ENCODE results near the gene CYSTM1.
A peak's percentile ranks its signal among the peaks of the same experiment; 100 is the strongest.

The CYSTM1 gene

DNA sequence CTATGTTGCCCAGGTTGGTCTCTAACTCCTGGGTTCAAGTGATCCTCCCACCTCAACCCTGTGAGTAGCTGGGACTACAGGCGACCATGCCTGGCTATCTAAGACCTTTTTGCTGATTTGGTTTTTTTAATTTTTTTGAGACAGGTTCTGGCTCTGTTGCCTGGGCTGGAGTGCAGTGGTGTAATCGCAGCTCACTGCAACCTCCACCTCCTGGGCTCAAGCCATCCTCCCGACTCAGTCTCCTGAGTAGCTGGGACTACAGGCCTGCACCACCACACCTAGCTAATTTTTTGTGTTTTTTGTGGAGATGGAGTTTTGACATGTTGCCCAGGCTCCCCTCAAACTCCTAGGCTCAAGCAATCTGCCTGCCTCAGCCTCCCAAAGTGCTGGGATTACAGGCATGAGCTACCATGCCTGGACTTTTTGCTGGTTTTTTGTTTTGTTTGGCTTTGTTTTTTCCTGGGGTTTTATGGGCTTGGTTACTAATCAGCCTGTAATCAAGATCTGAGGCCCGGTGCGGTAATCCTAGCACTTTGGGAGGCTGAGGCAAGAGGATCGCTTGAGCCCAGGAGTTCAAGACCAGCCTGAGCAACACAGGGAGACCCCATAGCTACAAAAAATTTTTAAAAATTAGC lies 3.6 kb downstream of the CYSTM1 start (continued):
- TF ChIP-seq, protein P1, sequence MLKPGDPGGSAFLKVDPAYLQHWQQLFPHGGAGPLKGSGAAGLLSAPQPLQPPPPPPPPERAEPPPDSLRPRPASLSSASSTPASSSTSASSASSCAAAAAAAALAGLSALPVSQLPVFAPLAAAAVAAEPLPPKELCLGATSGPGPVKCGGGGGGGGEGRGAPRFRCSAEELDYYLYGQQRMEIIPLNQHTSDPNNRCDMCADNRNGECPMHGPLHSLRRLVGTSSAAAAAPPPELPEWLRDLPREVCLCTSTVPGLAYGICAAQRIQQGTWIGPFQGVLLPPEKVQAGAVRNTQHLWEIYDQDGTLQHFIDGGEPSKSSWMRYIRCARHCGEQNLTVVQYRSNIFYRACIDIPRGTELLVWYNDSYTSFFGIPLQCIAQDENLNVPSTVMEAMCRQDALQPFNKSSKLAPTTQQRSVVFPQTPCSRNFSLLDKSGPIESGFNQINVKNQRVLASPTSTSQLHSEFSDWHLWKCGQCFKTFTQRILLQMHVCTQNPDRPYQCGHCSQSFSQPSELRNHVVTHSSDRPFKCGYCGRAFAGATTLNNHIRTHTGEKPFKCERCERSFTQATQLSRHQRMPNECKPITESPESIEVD (tag by site-specific recombination; IDR thresholded peaks at IDR 0.05): peak; percentile 75
- TF ChIP-seq OSR2 (tag by site-specific recombination; IDR thresholded peaks at IDR 0.05): peak; percentile 76
- peak; percentile 65; the same call in 1 of the 2 replicates for TF ChIP-seq BCL11A (tag by site-specific recombination; IDR thresholded peaks at IDR 0.05; ENCODE audit: low read depth)
- TF ChIP-seq, protein P2, sequence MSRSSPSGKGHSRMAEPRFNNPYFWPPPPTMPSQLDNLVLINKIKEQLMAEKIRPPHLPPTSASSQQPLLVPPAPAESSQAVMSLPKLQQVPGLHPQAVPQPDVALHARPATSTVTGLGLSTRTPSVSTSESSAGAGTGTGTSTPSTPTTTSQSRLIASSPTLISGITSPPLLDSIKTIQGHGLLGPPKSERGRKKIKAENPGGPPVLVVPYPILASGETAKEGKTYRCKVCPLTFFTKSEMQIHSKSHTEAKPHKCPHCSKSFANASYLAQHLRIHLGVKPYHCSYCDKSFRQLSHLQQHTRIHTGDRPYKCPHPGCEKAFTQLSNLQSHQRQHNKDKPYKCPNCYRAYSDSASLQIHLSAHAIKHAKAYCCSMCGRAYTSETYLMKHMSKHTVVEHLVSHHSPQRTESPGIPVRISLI (tag by site-specific recombination; IDR thresholded peaks at IDR 0.05): no peak
- no peak for TF ChIP-seq ZNF350 (tag by site-specific recombination; IDR thresholded peaks at IDR 0.05)
- no peak for TF ChIP-seq ZNF514 (tag by site-specific recombination; IDR thresholded peaks at IDR 0.05)
- TF ChIP-seq ZNF214 (tag by site-specific recombination; IDR thresholded peaks at IDR 0.05; ENCODE audit: borderline replicate concordance): no peak
- TF ChIP-seq SETDB1 (IDR thresholded peaks at IDR 0.05; ENCODE audit: insufficient read length, low read length): no peak
- no peak for TF ChIP-seq ZNF548 (tag by site-specific recombination; IDR thresholded peaks at IDR 0.05)
- 0 out of 2 replicates have a peak, but pooled peaks have one; percentile 31 for TF ChIP-seq ZNF629 (tag by site-specific recombination; IDR thresholded peaks at IDR 0.05)
- TF ChIP-seq, protein P3, sequence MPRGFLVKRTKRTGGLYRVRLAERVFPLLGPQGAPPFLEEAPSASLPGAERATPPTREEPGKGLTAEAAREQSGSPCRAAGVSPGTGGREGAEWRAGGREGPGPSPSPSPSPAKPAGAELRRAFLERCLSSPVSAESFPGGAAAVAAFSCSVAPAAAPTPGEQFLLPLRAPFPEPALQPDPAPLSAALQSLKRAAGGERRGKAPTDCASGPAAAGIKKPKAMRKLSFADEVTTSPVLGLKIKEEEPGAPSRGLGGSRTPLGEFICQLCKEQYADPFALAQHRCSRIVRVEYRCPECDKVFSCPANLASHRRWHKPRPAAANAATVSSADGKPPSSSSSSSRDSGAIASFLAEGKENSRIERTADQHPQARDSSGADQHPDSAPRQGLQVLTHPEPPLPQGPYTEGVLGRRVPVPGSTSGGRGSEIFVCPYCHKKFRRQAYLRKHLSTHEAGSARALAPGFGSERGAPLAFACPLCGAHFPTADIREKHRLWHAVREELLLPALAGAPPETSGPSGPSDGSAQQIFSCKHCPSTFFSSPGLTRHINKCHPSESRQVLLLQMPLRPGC (tag by site-specific recombination; IDR thresholded peaks at IDR 0.05): peak; percentile 59; the same call in 1 of the 2 replicates
- TF ChIP-seq FEZF1 (tag by site-specific recombination; IDR thresholded peaks at IDR 0.05): peak; percentile 68
- TF ChIP-seq, protein P4, sequence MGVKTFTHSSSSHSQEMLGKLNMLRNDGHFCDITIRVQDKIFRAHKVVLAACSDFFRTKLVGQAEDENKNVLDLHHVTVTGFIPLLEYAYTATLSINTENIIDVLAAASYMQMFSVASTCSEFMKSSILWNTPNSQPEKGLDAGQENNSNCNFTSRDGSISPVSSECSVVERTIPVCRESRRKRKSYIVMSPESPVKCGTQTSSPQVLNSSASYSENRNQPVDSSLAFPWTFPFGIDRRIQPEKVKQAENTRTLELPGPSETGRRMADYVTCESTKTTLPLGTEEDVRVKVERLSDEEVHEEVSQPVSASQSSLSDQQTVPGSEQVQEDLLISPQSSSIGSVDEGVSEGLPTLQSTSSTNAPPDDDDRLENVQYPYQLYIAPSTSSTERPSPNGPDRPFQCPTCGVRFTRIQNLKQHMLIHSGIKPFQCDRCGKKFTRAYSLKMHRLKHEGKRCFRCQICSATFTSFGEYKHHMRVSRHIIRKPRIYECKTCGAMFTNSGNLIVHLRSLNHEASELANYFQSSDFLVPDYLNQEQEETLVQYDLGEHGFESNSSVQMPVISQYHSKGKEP (tag by site-specific recombination; IDR thresholded peaks at IDR 0.05): peak; percentile 5; the same call in 1 of the 2 replicates
- TF ChIP-seq, protein P5, sequence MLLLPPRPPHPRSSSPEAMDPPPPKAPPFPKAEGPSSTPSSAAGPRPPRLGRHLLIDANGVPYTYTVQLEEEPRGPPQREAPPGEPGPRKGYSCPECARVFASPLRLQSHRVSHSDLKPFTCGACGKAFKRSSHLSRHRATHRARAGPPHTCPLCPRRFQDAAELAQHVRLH (tag by site-specific recombination; IDR thresholded peaks at IDR 0.05): no peak
- TF ChIP-seq ZNF16 (tag by site-specific recombination; IDR thresholded peaks at IDR 0.05; ENCODE audit: low read depth): no peak

DNA sequence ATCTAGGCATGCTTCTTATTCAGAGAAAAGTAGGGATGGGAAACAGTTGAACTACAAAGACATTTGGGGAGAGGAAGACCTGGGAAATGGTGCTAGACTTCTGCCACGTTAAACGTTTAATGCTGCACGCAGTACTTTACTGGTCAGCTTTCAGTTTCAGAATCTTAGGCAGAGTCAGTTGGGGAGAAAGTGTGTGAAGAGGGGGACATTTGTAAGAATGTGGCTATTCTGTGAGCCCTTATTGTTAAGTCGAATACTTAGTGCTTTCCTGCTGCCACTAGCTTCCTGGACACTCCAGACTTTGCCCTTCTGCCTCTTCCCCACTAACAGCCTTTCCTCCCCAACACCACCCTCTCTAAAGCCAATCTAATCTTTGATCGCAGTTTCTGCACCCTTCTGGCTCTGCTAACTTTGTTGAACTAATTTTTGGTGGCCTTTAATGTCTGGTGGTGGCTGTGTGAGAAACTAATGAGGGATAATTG lies 6.1 kb downstream of the CYSTM1 start:
- CTCF ChIA-PET: interaction anchor here (0.6 to 0.7 kb wide), 3 partner anchors 25 to 105 kb away, joined by 3 to 4 read pairs (median 3); no protein-coding TSS in a partner anchor

More for the DNA sequence above, 6.1 kb downstream of the CYSTM1 start:
- POLR2A ChIA-PET: no interaction called here
- Histone ChIP-seq H3K36me3 (ENCODE audit: control insufficient read depth in 2 of 2, insufficient read depth in 1 of 2, low read length in 2 of 2) (no peaks in the 10 kb centered on the region), H3K9me3 (ENCODE audit: control insufficient read depth, insufficient read depth, low read depth, low read length) (no peaks in the 10 kb centered on the region), H3K27ac (ENCODE audit: extremely low read depth, low read depth, low read length) (no peak overlapping the region), H3K4me3 (ENCODE audit: low read depth, low read length) (no peak overlapping the region), H3K4me1 (ENCODE audit: control insufficient read depth, insufficient read depth, low read length) (peaks cover 16% of the 10 kb centered on the region)
- TF ChIP-seq ZNF10 (tag by site-specific recombination; IDR thresholded peaks at IDR 0.05) (no peak), ZNF394 (tag by site-specific recombination; IDR thresholded peaks at IDR 0.05; ENCODE audit: borderline replicate concordance) (no peak)
- TF ChIP-seq, protein P6, sequence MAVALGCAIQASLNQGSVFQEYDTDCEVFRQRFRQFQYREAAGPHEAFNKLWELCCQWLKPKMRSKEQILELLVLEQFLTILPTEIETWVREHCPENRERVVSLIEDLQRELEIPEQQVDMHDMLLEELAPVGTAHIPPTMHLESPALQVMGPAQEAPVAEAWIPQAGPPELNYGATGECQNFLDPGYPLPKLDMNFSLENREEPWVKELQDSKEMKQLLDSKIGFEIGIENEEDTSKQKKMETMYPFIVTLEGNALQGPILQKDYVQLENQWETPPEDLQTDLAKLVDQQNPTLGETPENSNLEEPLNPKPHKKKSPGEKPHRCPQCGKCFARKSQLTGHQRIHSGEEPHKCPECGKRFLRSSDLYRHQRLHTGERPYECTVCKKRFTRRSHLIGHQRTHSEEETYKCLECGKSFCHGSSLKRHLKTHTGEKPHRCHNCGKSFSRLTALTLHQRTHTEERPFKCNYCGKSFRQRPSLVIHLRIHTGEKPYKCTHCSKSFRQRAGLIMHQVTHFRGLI (tag by site-specific recombination; IDR thresholded peaks at IDR 0.05): no peak
